Measurements from ENCODE around the gene GET3. TPM values are rescaled to one million over a fixed set of nuclear protein-coding genes. Genes with fewer than 3 reads are reported as not detected.

GET3 gene
- total and polyA plus RNA-seq, 2 of the 13 experiments (the other 11 are each of a cell fraction or from before 2014, with no cell fraction given), result 57.7 to 59.4 TPM

DNA sequence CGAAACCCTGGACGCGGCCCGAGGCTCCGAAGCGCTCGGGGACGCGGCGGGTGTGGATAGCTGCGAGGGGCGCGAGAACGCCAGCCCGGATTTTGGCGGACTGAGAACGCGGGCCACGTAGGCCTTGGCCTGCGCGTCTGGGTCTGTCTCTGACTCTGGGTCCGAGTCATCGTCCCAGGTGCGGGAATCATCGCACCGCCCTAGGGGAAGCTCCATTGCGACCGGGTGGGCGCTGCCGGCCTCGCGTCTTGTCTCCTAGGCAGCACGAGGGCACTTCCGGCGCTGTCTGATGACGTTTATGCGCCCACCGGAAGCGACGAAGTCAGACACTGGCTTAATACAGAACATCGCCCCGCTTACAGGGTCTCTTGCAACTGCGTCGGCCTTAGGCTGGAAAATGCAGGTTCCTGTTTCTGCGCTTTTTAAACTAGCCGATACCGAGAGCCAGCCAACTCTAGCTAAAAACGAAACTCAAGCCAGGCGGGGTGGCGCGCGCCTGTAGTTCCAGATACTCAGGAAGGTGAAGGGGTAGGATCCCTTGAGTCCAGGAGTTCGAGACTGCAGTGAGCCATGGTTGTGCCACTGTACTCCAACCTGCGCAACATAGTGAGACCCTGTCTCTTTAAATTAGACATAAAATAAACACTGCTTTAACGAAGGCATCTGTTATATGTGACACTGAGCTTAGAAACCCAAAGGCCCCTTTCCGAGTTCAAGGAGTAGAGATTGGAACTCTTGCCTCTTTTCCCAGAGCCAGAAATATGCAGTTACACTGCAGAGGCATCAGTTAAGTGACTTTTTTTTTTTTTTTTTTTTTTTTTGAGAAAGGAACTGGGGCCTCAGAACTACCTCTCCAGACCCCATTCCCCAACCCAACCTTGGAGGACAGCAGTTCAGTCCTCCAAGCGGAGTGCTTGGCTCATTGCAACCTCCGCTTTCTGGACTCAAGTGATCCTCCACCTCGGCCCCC is 40.6 kb upstream of the GET3 start, which contains the start of gene FBXW9 (continued):
- TF ChIP-seq ZNF101 (CRISPR knock-in tag; IDR thresholded peaks at IDR 0.05; ENCODE audit: borderline replicate concordance, low read depth) (no peak), ZNF20 (CRISPR knock-in tag; IDR thresholded peaks at IDR 0.05) (no peak), NONO (IDR thresholded peaks at IDR 0.05) (no peak), NONO (CRISPR knock-in tag; conservative IDR thresholded peaks at IDR 0.05) (peak; percentile 60), ERF (CRISPR knock-in tag; IDR thresholded peaks at IDR 0.05) (peak; percentile 77; the same call in 1 of the 2 replicates), RAD51 (IDR thresholded peaks at IDR 0.05; ENCODE audit: borderline replicate concordance) (no peak), GATAD1 (CRISPR knock-in tag; IDR thresholded peaks at IDR 0.05) (peak; percentile 100), ZNF557 (CRISPR knock-in tag; IDR thresholded peaks at IDR 0.05) (no peak), KDM5A (IDR thresholded peaks at IDR 0.05; ENCODE audit: borderline replicate concordance, low read length) (peak; percentile 99), ZNF720 (CRISPR knock-in tag; IDR thresholded peaks at IDR 0.05) (no peak), CERS6 (CRISPR knock-in tag; IDR thresholded peaks at IDR 0.05) (no peak), TRIM24 (CRISPR knock-in tag; IDR thresholded peaks at IDR 0.05) (no peak), ZNF253 (CRISPR knock-in tag; IDR thresholded peaks at IDR 0.05; ENCODE audit: borderline replicate concordance) (no peak), MIER3 (CRISPR knock-in tag; IDR thresholded peaks at IDR 0.05; ENCODE audit: borderline replicate concordance) (peak; percentile 78; the same call in 1 of the 2 replicates), ZNF570 (CRISPR knock-in tag; IDR thresholded peaks at IDR 0.05; ENCODE audit: borderline replicate concordance) (no peak), ARID2 (CRISPR knock-in tag; IDR thresholded peaks at IDR 0.05; ENCODE audit: borderline replicate concordance) (no peak), RNF2 (conservative IDR thresholded peaks at IDR 0.05; ENCODE audit: low read depth) (no peak)
- TF ChIP-seq, protein P1, sequence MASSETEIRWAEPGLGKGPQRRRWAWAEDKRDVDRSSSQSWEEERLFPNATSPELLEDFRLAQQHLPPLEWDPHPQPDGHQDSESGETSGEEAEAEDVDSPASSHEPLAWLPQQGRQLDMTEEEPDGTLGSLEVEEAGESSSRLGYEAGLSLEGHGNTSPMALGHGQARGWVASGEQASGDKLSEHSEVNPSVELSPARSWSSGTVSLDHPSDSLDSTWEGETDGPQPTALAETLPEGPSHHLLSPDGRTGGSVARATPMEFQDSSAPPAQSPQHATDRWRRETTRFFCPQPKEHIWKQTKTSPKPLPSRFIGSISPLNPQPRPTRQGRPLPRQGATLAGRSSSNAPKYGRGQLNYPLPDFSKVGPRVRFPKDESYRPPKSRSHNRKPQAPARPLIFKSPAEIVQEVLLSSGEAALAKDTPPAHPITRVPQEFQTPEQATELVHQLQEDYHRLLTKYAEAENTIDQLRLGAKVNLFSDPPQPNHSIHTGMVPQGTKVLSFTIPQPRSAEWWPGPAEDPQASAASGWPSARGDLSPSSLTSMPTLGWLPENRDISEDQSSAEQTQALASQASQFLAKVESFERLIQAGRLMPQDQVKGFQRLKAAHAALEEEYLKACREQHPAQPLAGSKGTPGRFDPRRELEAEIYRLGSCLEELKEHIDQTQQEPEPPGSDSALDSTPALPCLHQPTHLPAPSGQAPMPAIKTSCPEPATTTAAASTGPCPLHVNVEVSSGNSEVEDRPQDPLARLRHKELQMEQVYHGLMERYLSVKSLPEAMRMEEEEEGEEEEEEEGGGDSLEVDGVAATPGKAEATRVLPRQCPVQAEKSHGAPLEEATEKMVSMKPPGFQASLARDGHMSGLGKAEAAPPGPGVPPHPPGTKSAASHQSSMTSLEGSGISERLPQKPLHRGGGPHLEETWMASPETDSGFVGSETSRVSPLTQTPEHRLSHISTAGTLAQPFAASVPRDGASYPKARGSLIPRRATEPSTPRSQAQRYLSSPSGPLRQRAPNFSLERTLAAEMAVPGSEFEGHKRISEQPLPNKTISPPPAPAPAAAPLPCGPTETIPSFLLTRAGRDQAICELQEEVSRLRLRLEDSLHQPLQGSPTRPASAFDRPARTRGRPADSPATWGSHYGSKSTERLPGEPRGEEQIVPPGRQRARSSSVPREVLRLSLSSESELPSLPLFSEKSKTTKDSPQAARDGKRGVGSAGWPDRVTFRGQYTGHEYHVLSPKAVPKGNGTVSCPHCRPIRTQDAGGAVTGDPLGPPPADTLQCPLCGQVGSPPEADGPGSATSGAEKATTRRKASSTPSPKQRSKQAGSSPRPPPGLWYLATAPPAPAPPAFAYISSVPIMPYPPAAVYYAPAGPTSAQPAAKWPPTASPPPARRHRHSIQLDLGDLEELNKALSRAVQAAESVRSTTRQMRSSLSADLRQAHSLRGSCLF (CRISPR knock-in tag; IDR thresholded peaks at IDR 0.05; ENCODE audit: borderline replicate concordance), result no peak; the same call in 1 of the 2 replicates
- TF ChIP-seq, protein P2, sequence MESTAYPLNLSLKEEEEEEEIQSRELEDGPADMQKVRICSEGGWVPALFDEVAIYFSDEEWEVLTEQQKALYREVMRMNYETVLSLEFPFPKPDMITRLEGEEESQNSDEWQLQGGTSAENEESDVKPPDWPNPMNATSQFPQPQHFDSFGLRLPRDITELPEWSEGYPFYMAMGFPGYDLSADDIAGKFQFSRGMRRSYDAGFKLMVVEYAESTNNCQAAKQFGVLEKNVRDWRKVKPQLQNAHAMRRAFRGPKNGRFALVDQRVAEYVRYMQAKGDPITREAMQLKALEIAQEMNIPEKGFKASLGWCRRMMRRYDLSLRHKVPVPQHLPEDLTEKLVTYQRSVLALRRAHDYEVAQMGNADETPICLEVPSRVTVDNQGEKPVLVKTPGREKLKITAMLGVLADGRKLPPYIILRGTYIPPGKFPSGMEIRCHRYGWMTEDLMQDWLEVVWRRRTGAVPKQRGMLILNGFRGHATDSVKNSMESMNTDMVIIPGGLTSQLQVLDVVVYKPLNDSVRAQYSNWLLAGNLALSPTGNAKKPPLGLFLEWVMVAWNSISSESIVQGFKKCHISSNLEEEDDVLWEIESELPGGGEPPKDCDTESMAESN (CRISPR knock-in tag; conservative IDR thresholded peaks at IDR 0.05), result no peak
- TF ChIP-seq, protein P3, sequence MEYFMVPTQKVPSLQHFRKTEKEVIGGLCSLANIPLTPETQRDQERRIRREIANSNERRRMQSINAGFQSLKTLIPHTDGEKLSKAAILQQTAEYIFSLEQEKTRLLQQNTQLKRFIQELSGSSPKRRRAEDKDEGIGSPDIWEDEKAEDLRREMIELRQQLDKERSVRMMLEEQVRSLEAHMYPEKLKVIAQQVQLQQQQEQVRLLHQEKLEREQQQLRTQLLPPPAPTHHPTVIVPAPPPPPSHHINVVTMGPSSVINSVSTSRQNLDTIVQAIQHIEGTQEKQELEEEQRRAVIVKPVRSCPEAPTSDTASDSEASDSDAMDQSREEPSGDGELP (IDR thresholded peaks at IDR 0.05; ENCODE audit: borderline replicate concordance, low read depth), result no peak
- TF ChIP-seq, protein P4, sequence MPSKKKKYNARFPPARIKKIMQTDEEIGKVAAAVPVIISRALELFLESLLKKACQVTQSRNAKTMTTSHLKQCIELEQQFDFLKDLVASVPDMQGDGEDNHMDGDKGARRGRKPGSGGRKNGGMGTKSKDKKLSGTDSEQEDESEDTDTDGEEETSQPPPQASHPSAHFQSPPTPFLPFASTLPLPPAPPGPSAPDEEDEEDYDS (CRISPR knock-in tag; IDR thresholded peaks at IDR 0.05), result peak; percentile 75

Measured in HepG2 (cell line).